BE2C (cell line): ENCODE measurements around the gene KRTAP1-4.
"Not testable (repeated sequence)": the region's sequence is repeated elsewhere in the genome, so short reads cannot be mapped to it uniquely, and the experiment has no call there.

Experiments used
- DNase-seq: peaks from one replicate; pipeline ENCODE4 v3.0.0-alpha.2; 2020
- H3K27me3 ChIP-seq: fragments of 250-450 bp; sonication (Bioruptor Pico); 2 replicates; pipeline ENCODE4 v1.5.1; 2020; ENCODE audit warnings: mild to moderate bottlenecking
- H3K36me3 ChIP-seq: fragments of 250-450 bp; sonication (Bioruptor Pico); 2 replicates; pipeline ENCODE4 v1.5.1; 2020; ENCODE audit warnings: mild to moderate bottlenecking
- H3K4me1 ChIP-seq: fragments of 250-450 bp; sonication (Bioruptor Pico); 2 replicates; pipeline ENCODE4 v1.5.1; 2020
- H3K4me3 ChIP-seq: 2 replicates; pipeline ENCODE4 v1.5.1; 2011; ENCODE audit warnings: low read depth, low read length
- H3K9me3 ChIP-seq: fragments of 250-450 bp; sonication (Bioruptor Pico); 2 replicates; pipeline ENCODE4 v1.5.1; 2020
- CTCF ChIP-seq: IDR thresholded peaks from 2 replicates; pipeline ENCODE4 v1.5.1; 2012; ENCODE audit warnings: mild to moderate bottlenecking, low read depth, low read length

The KRTAP1-4 gene

DNA sequence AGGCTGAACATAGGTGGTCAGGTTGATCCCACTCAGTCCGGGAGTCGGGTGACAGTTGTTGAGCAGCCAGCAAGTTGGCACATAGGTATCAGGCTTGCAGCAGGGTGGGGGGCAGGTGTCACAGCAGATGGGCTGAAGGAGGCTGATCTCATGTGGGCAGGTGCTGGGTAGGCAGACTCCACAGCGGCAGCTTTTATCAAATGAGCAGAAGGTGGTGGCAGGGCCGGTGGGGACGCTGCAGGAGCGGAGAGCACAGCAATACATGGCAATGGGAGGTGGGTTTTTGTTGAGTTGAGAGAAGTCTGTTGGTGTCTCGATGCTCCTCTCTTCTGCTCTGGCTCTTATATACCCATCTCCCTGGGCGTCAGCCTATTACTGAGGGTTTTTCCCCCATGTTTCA, 21.2 kb downstream of the KRTAP1-4 start, which contains the start of gene KRTAP3-1:
KRTAP3-1 (minus strand) TSS at position 318 of the 400 bp plus-strand sequence; CDS start at position 264, 54 bp downstream.
- no peak for TF ChIP-seq CTCF
- Histone ChIP-seq H3K36me3 (no peaks in the 10 kb centered on the region), H3K4me3 (no peak within 1 kb of the TSS), H3K9me3 (no peaks in the 10 kb centered on the region), H3K27me3 (peaks cover 16% of the 10 kb centered on the region), H3K4me1 (no peaks in the 10 kb centered on the region)
- no peak for DNase-seq

DNA sequence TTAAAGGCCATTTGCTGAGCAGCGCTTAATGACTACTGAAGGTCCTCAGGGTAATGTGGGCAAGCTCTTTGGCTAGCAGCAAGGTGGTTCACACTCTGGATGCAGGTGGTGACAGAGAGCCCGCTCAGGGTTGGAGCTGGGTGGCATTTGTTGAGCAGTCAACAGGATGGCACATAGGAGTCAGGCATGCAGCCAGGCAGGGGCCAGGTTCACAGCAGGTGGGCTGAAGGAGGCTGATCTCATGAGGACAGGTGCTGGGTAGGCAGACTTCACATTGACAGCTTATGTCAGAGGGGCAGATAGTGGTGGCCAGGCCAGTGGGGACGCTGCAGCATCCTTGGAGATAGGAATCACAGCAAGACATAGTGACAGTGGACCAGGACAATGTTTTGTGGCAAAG, 25.6 kb downstream of the KRTAP1-4 start:
- H3K27me3 ChIP-seq = peaks cover 21% of the 10 kb centered on the region
- no peak for DNase-seq
- no peaks in the 10 kb centered on the region for H3K36me3 ChIP-seq
- no peaks in the 10 kb centered on the region for H3K4me1 ChIP-seq
- no peak overlapping the region for H3K4me3 ChIP-seq
- H3K9me3 ChIP-seq = no peaks in the 10 kb centered on the region
- TF ChIP-seq CTCF = no peak

GRCh38 chr17:41003926-41004325, 26.1 kb downstream of the KRTAP1-4 start:
- no peak for TF ChIP-seq CTCF
- DNase-seq = no peak
- no peaks in the 10 kb centered on the region for H3K36me3 ChIP-seq
- no peaks in the 10 kb centered on the region for H3K4me1 ChIP-seq
- H3K27me3 ChIP-seq = peaks cover 22% of the 10 kb centered on the region
- H3K4me3 ChIP-seq = no peak overlapping the region
- H3K9me3 ChIP-seq = no peaks in the 10 kb centered on the region

DNA sequence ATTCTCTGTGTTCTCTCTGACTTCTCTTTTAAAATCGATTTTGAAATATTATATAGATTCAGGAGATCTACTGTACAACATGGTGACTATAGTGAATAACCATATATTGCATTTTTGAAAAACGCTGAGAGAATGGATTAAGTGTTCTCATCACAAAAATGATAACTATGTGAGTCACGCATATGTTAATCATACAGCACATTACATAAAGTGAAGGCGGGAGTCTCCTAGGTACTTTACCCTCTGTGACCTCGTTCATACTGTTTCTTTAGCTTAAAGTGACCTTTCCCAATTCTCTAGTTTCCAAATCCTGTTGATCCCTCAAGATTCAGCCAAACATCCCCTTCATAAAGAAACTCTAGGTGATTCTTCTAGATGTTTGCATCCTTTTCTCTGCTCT, 27.2 kb downstream of the KRTAP1-4 start:
- no peak for TF ChIP-seq CTCF
- Histone ChIP-seq H3K9me3 (no peaks in the 10 kb centered on the region), H3K27me3 (peaks cover 23% of the 10 kb centered on the region), H3K4me1 (no peaks in the 10 kb centered on the region), H3K4me3 (no peak overlapping the region), H3K36me3 (no peaks in the 10 kb centered on the region)
- DNase-seq = no peak

DNA sequence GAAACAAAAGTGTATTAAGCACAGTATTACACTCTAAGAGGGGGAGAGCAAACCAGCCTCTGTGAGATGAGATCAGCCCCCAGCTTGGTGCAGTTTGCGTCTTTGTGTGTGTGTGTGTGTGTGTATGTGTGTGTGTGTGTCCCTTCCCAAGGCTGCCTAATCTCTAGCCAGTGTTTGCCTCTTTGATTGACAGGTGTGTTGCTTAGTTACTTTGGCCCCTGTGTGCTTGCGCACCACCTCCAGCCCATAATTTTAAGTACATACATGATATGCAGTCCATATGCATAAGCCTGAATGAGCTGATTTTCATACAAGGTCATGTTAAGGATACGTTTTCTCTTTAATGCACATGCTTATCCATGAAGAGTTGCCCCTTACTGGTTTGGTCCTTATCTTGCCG, 28.2 kb downstream of the KRTAP1-4 start:
- no peak overlapping the region for H3K4me3 ChIP-seq
- H3K27me3 ChIP-seq = peaks cover 32% of the 10 kb centered on the region
- no peak for TF ChIP-seq CTCF
- DNase-seq = no peak
- H3K4me1 ChIP-seq = no peaks in the 10 kb centered on the region
- no peaks in the 10 kb centered on the region for H3K36me3 ChIP-seq
- no peaks in the 10 kb centered on the region for H3K9me3 ChIP-seq

- H3K27me3 ChIP-seq = peaks cover 38% of the 10 kb centered on the region
- not testable (repeated sequence) for H3K9me3 ChIP-seq, H3K4me3 ChIP-seq, H3K4me1 ChIP-seq, H3K36me3 ChIP-seq, DNase-seq
Measured at GRCh38 chr17:40999563-40999962, 30.4 kb downstream of the KRTAP1-4 start, which contains the start of gene KRTAP3-2. Gene KRTAP3-2 (minus strand): TSS chr17:40999906. CDS start chr17:40999853, 53 bp downstream.

- TF ChIP-seq CTCF = no peak
- DNase-seq = no peak
- Histone ChIP-seq H3K27me3 (peaks cover 36% of the 10 kb centered on the region), H3K4me3 (no peak overlapping the region), H3K36me3 (no peaks in the 10 kb centered on the region), H3K4me1 (no peaks in the 10 kb centered on the region), H3K9me3 (no peaks in the 10 kb centered on the region)
Measured at GRCh38 chr17:40997361-40997760, 32.6 kb downstream of the KRTAP1-4 start.
